HT1080 (cell line): Measurements from ENCODE around the gene SCN1A. TPM values are rescaled to one million over a fixed set of nuclear protein-coding genes. Genes with fewer than 3 reads are reported as not detected.
"Not testable (repeated sequence)": the region's sequence is repeated elsewhere in the genome, so short reads cannot be mapped to it uniquely, and the experiment has no call there.

Experiments used
- DNase-seq: peaks from one replicate; pipeline ENCODE4 v3.0.0-alpha.2; 2015; ENCODE audit warnings: low read depth
- polyA plus RNA-seq, 2 experiments: library from polyadenylated mRNA; depleted of rRNA; stranded (reverse); fragments of >200 nt; gene quantifications; 2 replicates each; pipeline ENCODE4 v1.2.3, GENCODE V29; 2015
- total RNA-seq: library from RNA; depleted of rRNA; stranded (reverse); fragments of >200 nt; shearing (Covaris generic); gene quantifications from 2 replicates; pipeline ENCODE4 v1.2.3, GENCODE V29; 2014; rRNA removed

Gene SCN1A
- 0.02 TPM in 1 of 2 replicates, not detected in the other for total RNA-seq
- not detected in 2 replicates for polyA plus RNA-seq (2015; cell fraction: cytosol; rRNA removed)
- polyA plus RNA-seq (2015; cell fraction: nucleus; rRNA removed): not detected in 2 replicates

- DNase-seq: peak; percentile 55
Observed at GRCh38 chr2:166127217-166128155, at the start of gene SCN1A. Gene SCN1A (minus strand): TSS chr2:166128020. CDS start chr2:166073621, 54,399 bp downstream.

DNA sequence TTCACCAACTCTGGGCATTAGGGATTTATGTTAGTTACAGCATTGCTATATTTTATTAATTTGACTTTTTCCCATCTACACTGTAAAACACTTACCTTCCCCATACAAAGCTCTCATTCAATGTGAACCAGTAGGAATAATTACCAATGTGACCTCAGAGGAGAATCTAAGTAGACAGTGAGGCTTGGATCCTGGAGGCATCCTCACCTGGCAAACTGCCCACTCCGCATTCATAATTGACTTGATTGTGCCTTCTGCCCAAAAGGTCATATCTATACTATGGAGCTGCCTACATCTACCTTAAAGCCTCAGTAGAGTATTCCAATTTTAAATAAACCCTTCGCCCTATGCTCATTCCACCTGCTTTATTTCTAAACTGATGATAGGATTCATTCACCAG is 45.4 kb upstream of the SCN1A start:
- DNase-seq: no peak

DNA sequence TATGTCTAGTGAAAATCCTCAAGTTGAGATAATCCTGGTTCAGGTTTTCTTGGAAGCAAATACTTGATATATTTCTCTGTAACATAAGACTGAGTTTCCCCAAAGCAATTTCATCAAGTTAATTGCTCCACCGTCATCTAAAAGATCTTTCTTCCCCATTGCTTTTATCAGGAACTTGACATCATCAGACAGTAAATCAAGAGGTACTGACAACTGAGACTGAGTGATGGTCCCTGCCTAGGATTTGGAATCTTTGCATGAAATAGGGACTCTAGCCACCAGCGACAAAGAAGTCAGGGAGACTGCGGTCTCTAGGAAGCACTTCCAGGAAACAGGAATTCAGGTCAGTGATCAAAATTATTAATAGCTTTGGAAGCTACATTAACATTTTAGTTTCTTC is 43.4 kb upstream of the SCN1A start:
- DNase-seq: no peak

DNA sequence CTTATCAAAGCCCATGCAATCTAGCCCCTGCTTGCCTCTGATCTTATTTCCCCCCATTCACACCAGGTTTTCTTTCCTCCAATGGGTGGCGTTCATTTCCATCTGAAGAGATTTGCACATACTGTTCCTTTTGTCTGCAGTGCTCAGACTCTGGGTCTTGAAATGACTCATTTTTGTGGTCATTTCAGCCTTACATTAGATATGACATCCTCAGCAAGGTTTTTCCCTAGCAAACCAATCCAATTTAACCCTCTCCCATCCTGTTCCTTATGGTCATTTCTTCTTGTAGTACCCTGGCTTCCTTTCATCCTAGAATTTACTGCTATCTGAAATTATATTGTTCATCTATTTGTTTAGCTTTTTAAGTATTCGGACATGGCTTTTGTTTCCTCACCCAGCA is 42.5 kb upstream of the SCN1A start:
- DNase-seq: peak; percentile 74

GRCh38 chr2:166167449-166167848 is 39.6 kb upstream of the SCN1A start:
- DNase-seq: no peak

- no peak for DNase-seq
Observed at GRCh38 chr2:166163775-166164174, 36.0 kb upstream of the SCN1A start.

DNA sequence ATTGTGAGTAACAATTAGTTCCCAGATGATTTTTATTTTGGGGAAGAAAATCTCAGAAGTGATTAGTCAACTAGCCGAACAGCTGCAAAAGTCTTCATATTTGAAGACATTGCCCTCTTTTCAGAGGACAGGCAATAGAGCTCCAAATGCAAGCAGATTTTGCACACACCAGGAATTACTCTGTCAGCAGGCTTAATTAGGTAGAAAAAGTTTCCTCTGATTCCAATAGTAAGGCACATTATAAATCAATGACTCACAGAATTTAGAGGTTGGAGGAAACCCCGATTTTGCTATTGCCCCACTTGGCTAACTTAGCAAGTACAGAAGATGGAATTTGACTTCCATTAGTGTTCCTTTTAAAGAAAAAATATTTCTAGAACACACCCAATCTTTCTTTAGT is 30.7 kb upstream of the SCN1A start:
- no peak for DNase-seq

- DNase-seq: no peak
Observed at GRCh38 chr2:166157578-166157977, 29.8 kb upstream of the SCN1A start.

DNA sequence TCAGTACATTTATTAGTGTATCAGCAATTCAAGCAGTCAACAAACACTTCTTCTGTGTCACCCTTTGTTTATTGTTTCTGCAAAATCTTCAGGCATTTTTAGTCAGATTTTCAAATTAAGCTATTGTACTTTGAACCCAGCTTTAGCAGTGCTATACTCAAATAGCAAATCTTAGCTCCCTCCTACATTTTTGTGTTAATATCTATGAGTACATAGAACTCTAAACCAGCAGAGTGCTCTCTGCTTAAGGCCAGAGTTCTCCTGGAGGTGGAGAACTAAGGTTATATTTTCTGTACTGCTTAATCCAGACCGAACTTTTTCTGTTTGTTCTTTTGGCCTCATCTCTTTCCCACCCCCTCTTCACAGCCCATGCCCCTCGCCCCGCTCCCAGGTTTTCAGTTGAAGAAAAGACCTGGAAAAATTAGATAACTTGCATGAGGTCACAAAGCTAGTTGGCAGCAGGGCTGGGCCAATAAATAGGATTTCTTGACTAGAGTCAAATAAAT is 29.2 kb upstream of the SCN1A start:
- DNase-seq: no peak

- no peak for DNase-seq
Observed at GRCh38 chr2:166155589-166155988, 27.8 kb upstream of the SCN1A start.

- no peak for DNase-seq
Observed at GRCh38 chr2:166154685-166155338, 27.0 kb upstream of the SCN1A start.

GRCh38 chr2:166152064-166152463 is 24.2 kb upstream of the SCN1A start:
- DNase-seq: no peak

DNA sequence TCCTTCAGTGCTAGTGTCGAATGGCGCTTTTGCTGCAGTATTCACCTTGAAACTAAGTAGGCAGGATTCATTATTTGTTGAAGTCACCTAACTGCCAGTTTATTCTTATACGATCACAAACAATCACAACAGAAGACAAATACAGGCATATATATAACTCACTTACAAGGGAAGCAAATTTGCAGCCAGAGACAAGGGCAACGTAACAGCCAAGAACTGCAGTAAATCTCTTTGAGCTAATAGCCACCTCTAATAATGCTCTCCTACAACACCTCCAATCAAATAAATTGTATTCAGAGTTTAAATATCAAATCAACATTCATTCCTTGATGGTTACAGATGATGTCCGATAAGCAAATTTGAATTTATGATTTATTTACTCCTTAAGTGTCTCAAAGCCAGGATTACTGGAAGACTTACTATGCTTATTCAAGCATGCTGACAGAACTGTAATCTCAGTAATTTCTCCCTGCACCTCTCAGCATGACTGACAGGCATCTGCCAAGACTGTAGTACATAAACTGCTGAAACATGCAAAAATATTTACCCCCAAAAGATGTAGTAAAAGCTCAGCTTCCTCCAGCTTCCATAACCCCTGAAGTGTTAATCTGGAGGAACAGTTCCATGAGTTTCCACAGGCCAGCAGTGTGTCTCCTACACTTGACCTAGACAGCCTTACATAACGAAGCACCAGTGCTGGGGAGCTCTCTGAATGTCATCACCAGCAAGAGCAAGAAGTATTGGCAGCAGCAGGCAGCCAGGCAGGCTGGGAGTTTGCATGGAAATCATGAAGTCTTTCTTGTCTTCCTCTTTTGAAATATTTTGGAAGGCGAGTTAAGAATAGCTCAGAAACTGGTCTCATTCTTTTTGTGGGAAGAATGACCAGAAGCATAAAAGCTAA is 20.9 kb upstream of the SCN1A start:
- no peak for DNase-seq

DNA sequence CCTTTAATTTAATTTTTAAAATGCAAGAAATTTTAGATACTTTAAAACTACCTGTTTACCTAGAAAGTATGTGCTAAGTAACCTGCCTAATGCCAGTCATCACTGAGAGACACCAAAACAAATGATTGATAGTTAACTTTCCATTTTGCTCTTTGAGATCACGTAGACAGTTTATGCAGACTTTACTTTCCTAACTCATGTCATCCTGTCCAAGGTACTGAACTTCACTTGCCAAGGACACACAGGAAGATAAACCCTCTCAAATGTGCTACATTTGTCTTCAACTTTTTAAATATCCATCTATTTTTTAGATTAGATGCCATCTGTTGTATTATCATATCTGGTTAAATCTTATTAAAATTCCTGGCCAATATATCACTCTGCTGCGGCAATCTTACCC is 20.1 kb upstream of the SCN1A start:
- DNase-seq: no peak

GRCh38 chr2:166144071-166144470 is 16.3 kb upstream of the SCN1A start:
- no peak for DNase-seq

DNA sequence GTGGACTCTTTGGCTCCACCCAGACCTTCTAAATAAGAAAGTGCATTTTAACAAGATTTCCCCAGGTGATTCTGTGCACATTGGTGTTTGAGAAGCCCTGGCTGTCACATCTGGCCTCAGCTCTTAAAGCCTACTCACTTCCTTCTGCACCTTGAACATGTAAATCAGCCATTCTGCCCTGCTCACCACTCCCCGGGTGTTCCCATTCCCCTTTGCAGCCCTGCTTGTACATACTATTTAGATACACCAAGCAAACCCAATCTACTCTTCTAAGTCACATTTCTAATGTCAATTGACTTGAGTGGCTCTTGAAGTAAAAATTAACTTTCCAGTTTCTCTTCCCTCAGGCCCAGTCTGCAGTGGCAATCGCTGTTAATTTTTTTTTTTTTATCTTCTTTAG is 13.1 kb upstream of the SCN1A start:
- DNase-seq: no peak

GRCh38 chr2:166140475-166140874 is 12.7 kb upstream of the SCN1A start:
- no peak for DNase-seq

- not testable (repeated sequence) for DNase-seq
Observed at GRCh38 chr2:166139479-166139878, 11.7 kb upstream of the SCN1A start.

DNA sequence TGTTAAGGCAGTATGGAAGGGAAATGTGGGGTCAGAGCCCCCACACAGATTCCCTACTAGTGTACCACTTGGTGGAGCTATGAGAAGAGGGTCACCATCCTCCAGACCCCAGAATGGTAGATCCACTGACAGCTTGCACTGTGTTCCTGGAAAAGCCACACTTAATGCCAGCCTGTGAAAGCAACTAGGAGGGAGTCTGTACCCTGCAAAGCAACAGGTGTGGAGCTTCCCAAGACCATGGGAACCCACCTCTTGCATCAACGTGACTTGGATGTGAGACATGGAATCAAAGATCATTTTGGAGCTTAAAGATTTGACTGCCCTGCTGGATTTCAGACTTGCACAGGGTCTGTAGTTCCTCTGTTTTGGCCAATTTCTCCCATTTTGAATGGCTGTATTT is 10.8 kb upstream of the SCN1A start:
- DNase-seq: no peak

DNA sequence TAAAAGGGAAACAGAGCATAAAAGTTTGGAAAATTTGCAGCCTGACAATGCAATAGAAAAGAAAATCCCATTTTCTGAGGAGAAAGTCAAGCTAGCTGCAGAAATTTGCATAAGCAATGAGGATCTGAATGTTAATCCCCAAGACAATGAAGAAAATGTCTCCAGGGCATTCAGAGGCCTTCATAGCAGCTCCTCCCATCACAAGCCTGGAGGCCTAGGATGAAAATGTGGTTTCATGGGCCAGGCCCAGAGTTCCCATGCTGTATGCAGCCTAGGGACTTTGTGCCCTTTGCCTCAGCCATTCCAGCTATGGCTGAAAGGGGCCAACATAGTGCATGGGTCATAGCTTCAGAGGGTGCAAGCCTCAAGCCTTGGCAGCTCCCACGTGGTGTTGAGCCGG is 10.3 kb upstream of the SCN1A start:
- DNase-seq: no peak

DNA sequence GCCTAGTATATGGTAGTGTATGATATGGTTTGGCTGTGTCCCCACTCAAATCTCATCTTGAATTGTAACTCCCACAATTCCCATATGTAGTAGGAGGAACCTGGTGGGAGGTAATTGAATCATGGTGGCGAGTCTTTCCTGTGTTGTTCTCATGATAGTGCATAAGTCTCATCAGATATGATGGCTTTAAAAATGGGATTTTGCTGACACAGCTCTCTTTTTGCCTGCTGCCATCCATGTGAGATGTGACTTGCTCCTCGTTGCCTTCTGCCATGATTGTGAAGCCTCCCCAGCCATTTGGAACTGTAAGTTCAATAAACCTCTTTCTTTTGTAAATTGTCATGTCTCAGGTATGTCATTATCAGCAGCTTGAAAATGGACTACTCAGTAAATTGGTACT is 9.5 kb upstream of the SCN1A start:
- DNase-seq: no peak
